SU-DHL-6 (cell line): ENCODE results near the gene HDAC3.

Experiments used
- H2AFZ ChIP-seq: fragments of 200-600 bp; sonication (generic); 2 replicates; pipeline ENCODE4 v1.6.1; 2014; ENCODE audit warnings: low read depth, mild to moderate bottlenecking, moderate library complexity, mixed read lengths, antibody characterized with exemption, low read length; ENCODE audit not compliant: severe bottlenecking
- H3F3A ChIP-seq: fragments of 200-600 bp; shearing (Covaris generic); 2 replicates; pipeline ENCODE4 v1.6.0; 2016; ENCODE audit warnings: antibody characterized with exemption, mild to moderate bottlenecking; ENCODE audit not compliant: insufficient read depth
- H3K27ac ChIP-seq: fragments of 200-600 bp; sonication (generic); 2 replicates; pipeline ENCODE4 v1.5.1; 2016; ENCODE audit warnings: low read depth, mild to moderate bottlenecking, low read length, moderate library complexity, mixed read lengths
- H3K27me3 ChIP-seq: fragments of 200-600 bp; sonication (generic), shearing (Covaris generic); 2 replicates; pipeline ENCODE4 v1.6.0; 2014; ENCODE audit warnings: mild to moderate bottlenecking, low read length
- H3K36me3 ChIP-seq: fragments of 200-600 bp; sonication (generic); 2 replicates; pipeline ENCODE4 v1.6.1; 2014; ENCODE audit warnings: mild to moderate bottlenecking, low read length, mixed read lengths
- H3K4me2 ChIP-seq: fragments of 300-600, 200-600 bp; shearing (Covaris generic), sonication (generic); 2 replicates; pipeline ENCODE4 v1.6.0; 2014; ENCODE audit warnings: low read length, low read depth, mild to moderate bottlenecking; ENCODE audit not compliant: poor library complexity, severe bottlenecking
- H3K4me3 ChIP-seq: fragments of 200-600 bp; sonication (generic); 2 replicates; pipeline ENCODE4 v1.5.1; 2014; ENCODE audit warnings: antibody characterized with exemption, low read length, mild to moderate bottlenecking, mixed read lengths; ENCODE audit not compliant: insufficient read depth, poor library complexity, severe bottlenecking
- H3K79me2 ChIP-seq: fragments of 200-600 bp; sonication (generic); 2 replicates; pipeline ENCODE4 v1.6.1; 2014; ENCODE audit warnings: mild to moderate bottlenecking, low read length, moderate library complexity; ENCODE audit not compliant: insufficient read depth
- H3K9ac ChIP-seq: fragments of 200-600 bp; sonication (generic); 2 replicates; pipeline ENCODE4 v1.7.0; 2014; ENCODE audit warnings: mild to moderate bottlenecking, low read length
- H3K9me2 ChIP-seq: fragments of 200-600 bp; sonication (generic); replicated peaks from 2 replicates; pipeline ENCODE4 v1.6.1; 2014; ENCODE audit warnings: low read length; ENCODE audit not compliant: insufficient read depth
- H3K9me3 ChIP-seq: fragments of 200-600 bp; sonication (generic); 2 replicates; pipeline ENCODE4 v1.6.1; 2014; ENCODE audit warnings: low read length, mixed read lengths; ENCODE audit not compliant: insufficient read depth
- H4K20me1 ChIP-seq: fragments of 200-600 bp; sonication (generic); 2 replicates; pipeline ENCODE4 v1.6.1; 2014; ENCODE audit warnings: low read depth, mild to moderate bottlenecking, antibody characterized with exemption, low read length, moderate library complexity, mixed read lengths
- EZH2phosphoT487 ChIP-seq: fragments of 200-600 bp; sonication (generic), shearing (Covaris generic); conservative IDR thresholded peaks from 2 replicates; pipeline ENCODE4 v1.6.1; 2018; ENCODE audit warnings: mild to moderate bottlenecking, antibody characterized with exemption, low read length, moderate library complexity, mixed read lengths
- TF ChIP-seq, protein P1 (sequence below): fragments of 200-600 bp; sonication (generic); IDR thresholded peaks from one replicate; pipeline ENCODE4 v1.5.1; 2017; ENCODE audit warnings: antibody characterized with exemption, mild to moderate bottlenecking, low read length, moderate library complexity; ENCODE audit not compliant: insufficient read depth, poor library complexity, severe bottlenecking

Gene HDAC3

DNA sequence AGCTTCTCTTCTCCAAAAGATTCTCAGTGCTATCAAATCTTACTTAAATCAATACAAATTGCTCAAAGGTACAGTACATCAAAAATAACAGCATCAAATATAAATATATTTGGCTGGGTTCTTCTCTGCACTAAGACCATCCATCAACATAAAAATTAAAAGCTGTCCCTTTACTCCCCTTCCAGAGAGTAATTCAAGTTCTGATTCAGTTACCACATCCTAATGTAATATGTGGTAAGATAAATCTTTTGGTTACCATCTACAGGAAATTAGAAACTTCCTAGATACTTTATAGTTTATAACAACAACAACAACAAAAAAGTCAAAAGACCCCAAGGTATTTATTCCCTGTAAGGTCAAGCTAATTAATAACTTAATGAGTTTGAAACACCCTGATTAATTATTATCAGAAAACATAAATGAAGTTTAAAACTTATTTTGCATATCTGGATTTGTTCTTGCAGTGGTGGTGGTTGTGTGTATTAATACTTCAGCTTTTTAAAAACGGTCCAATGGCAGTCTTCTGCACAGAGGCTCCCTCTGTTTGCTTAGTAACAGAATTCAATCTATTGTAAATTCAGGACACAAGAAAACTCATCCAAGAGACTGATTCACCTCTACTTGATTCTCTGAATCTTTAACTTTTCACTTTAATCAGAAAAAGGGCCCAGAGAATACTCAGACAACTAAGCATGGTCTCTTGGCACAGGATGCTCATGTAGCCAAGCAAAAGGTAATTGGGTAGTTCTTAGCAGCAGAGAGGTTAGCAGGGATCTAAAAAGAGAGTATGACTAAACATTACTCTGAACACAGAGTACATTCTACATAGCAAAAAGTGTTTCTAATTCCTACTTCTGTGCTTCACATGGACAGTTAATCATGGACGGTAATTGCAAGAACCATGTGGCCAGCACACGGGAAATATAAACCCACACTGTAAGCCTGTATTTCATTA lies 38.0 kb downstream of the HDAC3 start:
- Histone ChIP-seq H3K4me2 (no peak overlapping the region), H3K9ac (no peak overlapping the region), H3K36me3 (no peaks in the 10 kb centered on the region)

DNA sequence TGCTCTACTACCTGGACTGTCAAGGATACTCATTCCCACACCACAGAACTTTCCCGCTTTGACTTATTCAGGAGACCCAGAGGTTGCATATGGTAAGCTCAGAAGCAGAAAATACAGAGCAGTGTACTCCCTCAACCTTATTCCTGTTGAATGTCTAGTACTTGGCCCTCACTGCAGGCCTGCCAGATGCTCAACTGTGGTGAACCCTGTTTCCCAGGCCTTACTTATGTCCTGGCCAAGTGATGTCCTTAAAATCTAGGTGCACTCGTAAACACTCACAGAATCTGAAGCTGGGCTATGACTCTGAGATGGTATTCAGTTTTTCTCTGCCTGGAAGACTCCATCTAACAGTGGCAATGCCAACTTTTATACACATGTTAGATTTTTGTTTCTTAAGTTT lies 38.8 kb downstream of the HDAC3 start:
- Histone ChIP-seq H3K36me3 (no peaks in the 10 kb centered on the region), H3K9me2 (no peaks in the 10 kb centered on the region), H4K20me1 (peaks cover 10% of the 10 kb centered on the region; the same call in 1 of the 2 replicates), H3K9ac (no peak overlapping the region), H3K27me3 (no peaks in the 10 kb centered on the region), H3K79me2 (peaks cover 69% of the 10 kb centered on the region), H3K9me3 (no peaks in the 10 kb centered on the region), H3K4me3 (no peak overlapping the region), H2AFZ (no peak overlapping the region), H3K4me2 (no peak overlapping the region), H3K27ac (no peak overlapping the region), H3F3A (peaks cover 11% of the 10 kb centered on the region)
- TF ChIP-seq, protein P1, sequence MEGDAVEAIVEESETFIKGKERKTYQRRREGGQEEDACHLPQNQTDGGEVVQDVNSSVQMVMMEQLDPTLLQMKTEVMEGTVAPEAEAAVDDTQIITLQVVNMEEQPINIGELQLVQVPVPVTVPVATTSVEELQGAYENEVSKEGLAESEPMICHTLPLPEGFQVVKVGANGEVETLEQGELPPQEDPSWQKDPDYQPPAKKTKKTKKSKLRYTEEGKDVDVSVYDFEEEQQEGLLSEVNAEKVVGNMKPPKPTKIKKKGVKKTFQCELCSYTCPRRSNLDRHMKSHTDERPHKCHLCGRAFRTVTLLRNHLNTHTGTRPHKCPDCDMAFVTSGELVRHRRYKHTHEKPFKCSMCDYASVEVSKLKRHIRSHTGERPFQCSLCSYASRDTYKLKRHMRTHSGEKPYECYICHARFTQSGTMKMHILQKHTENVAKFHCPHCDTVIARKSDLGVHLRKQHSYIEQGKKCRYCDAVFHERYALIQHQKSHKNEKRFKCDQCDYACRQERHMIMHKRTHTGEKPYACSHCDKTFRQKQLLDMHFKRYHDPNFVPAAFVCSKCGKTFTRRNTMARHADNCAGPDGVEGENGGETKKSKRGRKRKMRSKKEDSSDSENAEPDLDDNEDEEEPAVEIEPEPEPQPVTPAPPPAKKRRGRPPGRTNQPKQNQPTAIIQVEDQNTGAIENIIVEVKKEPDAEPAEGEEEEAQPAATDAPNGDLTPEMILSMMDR, result no peak
- TF ChIP-seq EZH2phosphoT487, result no peak

More for the DNA sequence above, 38.0 kb downstream of the HDAC3 start:
- TF ChIP-seq EZH2phosphoT487, result no peak
- TF ChIP-seq, protein P1, result no peak
- Histone ChIP-seq H3K9me2 (no peaks in the 10 kb centered on the region), H2AFZ (no peak overlapping the region), H3K9me3 (no peaks in the 10 kb centered on the region), H3K79me2 (peaks cover 71% of the 10 kb centered on the region), H3K27ac (no peak overlapping the region), H3F3A (peaks cover 8% of the 10 kb centered on the region; the same call in 1 of the 2 replicates), H4K20me1 (peaks cover 12% of the 10 kb centered on the region; the same call in 1 of the 2 replicates), H3K4me3 (no peak overlapping the region), H3K27me3 (no peaks in the 10 kb centered on the region)

GRCh38 chr5:141597394-141597793 lies 39.3 kb downstream of the HDAC3 start:
- no peak overlapping the region for H3K27ac ChIP-seq
- H3K27me3 ChIP-seq, result no peaks in the 10 kb centered on the region
- H3F3A ChIP-seq, result peaks cover 16% of the 10 kb centered on the region
- H3K9ac ChIP-seq, result no peak overlapping the region
- H3K9me2 ChIP-seq, result no peaks in the 10 kb centered on the region
- H3K79me2 ChIP-seq, result peaks cover 68% of the 10 kb centered on the region
- H3K4me3 ChIP-seq, result no peak overlapping the region
- peaks cover 6% of the 10 kb centered on the region; the same call in 1 of the 2 replicates for H4K20me1 ChIP-seq
- no peak overlapping the region for H2AFZ ChIP-seq
- no peak for TF ChIP-seq EZH2phosphoT487
- TF ChIP-seq, protein P1, result no peak
- no peaks in the 10 kb centered on the region for H3K36me3 ChIP-seq
- H3K4me2 ChIP-seq, result no peak overlapping the region
- no peaks in the 10 kb centered on the region for H3K9me3 ChIP-seq
